CD4-positive, alpha-beta T cell treated with Interleukin-15 for 4 hours (primary cell): ENCODE measurements around the gene TAGLN.
A peak's percentile ranks its signal among the peaks of the same experiment; 100 is the strongest.

Experiments used
- DNase-seq: peaks from one replicate; pipeline ENCODE4 v3.0.0-alpha.2; 2020; ENCODE audit warnings: low spot score

TAGLN gene

GRCh38 chr11:117214404-117215110 is 15.4 kb downstream of the TAGLN start:
- no peak for DNase-seq

DNA sequence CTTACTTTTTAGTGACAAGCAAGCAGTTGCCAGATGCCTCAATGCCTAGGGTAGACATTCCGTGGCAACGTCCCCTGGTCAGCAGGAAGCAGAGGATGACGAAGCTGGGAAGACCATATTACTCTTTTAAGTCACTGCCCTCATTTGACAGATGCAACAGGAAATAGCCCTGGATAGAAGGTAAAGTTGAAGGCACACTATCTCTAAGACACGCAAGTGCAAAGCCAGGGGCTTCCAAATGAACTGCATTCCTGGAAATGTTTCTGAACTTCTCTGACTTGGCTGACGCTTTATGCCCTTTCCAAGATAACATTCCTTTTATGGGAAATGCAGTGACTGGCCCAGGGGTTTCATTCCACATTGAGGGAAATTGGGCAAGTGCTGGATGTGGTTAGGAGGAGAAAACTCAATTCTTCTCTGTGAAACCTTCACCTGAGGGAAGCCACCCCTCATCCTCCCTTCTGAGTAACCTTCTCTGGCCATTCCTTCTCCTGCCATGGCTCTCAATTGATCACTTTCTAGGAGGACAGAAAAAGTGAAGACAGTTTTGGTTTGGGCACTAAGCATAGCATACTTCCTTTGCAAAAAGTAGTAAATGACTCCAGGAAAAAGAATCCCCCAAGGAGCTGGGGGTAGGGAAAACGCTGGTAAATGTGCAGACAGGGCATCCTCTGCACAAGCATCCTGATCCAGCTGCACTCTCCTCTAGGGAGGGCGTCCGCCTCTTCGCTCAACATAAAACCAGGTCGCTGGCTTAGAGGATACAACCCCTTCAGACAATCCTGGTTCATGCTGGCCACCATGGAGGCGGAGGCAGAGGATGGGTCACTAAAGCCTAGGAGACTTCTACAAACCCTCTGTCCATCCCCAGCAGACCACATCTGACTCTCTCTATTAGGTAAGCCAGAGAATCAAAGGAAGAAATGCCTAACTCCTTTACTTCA is 18.2 kb downstream of the TAGLN start:
- no peak for DNase-seq

- no peak for DNase-seq
Measured at GRCh38 chr11:117218133-117218915, 19.2 kb downstream of the TAGLN start.

DNA sequence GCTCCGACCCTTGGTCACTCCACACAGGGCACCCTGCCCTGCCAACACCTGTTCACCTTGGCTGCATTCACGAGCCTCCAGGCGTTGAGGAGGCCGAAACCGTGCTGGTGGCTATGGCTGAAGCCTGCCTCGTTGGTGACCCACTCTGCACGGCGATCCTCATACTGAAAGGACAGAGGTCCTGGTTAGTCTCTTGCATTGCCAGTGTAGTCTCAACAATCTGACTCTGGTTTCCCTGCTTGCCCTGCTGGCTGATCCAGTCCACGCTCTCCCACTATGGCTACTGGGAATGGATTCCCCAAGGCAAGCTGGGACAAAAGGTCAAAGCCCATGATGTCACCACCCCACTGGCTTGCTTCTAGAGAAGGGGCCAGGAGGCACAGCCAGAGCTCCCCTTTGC is 19.8 kb downstream of the TAGLN start:
- no peak for DNase-seq

- DNase-seq = no peak
Measured at GRCh38 chr11:117219455-117219854, 20.3 kb downstream of the TAGLN start.

GRCh38 chr11:117219995-117220394 is 20.8 kb downstream of the TAGLN start:
- no peak for DNase-seq

GRCh38 chr11:117220568-117220967 is 21.4 kb downstream of the TAGLN start:
- no peak for DNase-seq

GRCh38 chr11:117220999-117221774 is 22.0 kb downstream of the TAGLN start:
- no peak for DNase-seq

- no peak for DNase-seq
Measured at GRCh38 chr11:117221775-117222517, 22.8 kb downstream of the TAGLN start.

DNA sequence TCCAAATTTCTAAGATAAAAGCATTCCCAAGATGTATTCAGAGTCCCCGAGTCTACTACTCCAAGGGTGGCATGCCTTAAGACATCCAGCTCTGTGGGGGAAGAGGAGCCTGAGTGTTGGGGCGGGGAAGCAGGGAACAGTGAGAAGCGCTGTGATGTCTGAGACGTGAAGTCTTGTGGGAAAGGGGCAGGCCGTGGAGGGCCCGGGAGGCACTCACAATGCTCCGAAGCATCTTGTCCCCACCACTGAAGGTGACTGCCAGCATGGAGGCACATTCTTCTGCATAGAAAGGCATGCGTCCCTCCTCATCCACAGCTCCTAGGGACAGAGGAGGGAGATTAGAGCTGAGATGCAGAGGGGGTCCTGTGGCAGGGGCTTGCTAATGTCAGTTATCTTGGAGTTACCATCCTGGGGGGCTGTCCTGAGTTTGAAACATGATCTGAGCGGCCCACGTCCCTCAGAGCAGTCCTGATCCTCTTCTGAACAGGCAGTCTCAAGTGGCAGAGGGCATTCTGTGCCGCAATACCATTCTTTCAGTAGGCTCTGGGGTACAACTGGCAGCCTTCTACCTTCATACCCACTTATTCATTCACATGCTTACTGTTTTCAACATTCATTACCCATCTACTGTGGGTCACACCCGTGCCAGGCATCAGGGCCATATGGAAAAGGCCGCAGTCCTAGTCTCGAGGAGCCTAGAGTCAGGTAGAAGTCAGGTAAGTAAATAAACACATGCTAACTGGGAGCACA is 24.0 kb downstream of the TAGLN start:
- no peak for DNase-seq

DNA sequence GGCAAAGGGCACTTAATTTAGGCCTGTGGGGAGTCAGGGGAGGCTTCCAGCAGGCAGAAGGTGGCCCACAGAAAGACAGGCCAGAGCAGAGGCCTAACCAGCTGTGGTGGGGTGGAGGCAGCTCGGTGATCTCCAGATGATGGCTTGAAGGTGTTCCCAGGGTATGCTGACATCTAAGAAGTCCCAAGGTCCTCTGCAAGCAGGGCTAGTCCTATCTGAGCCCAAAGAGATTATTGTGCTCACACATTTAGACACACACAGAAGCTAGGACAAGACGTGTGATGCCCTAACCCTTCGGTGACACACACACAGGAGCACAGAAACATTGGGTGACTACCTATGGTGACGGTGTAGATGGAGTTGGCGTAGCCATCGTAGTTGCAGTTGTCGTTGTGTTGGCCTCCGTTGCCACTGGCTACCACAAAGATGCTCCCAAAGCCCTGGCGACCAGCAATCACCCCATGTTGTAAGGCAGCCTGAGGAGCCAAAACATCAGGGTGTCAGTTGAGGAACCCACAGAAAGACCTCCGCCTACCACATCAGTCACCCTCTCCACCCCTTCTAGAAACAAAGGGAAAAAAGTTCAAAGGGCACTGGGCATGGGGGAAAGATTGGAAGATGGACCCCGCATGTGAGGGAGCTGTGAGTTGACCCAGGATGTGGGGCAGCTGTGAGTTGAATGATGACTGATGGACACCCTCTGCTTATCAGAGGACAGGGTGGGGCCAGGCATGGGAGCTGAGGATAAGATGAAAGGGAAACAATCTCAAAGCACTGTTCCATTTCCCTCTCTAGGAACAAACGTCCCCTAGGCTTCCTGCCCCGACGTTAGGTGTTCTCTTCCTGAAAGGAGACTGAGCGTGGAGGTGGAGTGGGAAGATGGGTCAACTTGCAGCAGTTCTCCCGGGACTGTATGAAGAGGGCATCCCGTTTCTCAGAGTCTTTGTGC is 24.8 kb downstream of the TAGLN start:
- no peak for DNase-seq

DNA sequence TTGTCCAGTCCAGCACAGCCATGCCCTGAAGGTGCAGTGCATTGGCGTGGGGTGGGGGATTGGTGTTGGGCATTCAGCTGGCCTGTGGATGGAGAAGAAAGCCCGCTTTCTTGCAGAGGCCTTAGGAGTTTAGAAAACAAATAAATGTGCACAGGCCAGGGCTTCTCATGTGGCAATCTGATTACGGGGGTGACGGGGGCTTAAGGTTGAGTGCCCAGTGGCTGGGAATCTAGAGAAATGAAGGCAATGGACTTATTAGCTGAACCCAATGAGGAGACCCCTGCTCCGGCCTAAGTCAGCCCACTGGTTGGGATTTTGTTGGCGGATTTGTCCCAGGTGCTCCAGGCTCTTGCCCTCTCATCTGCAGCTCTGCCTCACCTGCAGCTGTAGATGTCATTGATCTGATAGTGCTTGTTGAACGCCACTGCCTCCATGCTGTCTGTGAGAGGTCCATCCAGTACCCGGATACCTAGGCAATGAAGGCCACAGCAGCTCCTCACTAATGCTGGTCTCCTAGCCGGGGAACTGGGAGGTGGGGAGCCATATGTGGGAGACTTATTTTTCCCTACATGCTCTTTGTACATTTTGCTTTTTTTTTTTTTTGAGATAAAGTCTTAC is 26.5 kb downstream of the TAGLN start:
- no peak for DNase-seq

- DNase-seq = peak; percentile 73
Measured at GRCh38 chr11:117226388-117227385, 27.5 kb downstream of the TAGLN start.

GRCh38 chr11:117228091-117228490 is 28.9 kb downstream of the TAGLN start:
- no peak for DNase-seq

DNA sequence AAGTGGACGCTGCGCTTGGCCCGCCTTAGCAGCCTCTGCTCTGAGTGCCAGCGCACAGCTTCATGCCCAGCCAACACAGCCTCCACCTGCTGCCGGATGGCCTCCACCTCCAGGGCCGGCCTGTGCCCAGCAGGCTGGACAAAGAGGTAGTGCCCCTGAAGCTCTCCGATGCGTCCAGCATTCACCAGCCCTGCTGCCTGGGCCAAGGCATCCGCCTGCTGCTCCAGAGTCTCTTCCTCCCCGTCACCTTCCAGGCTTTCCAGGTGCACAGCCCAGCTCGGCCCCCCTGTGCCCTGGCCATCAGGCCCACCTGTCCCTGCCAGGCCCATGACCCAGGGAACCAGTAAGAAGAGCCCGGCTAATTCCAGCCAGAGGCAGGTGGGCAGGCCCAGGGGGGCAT is 30.2 kb downstream of the TAGLN start:
- no peak for DNase-seq

GRCh38 chr11:117229931-117230285 is 30.7 kb downstream of the TAGLN start:
- DNase-seq = no peak

DNA sequence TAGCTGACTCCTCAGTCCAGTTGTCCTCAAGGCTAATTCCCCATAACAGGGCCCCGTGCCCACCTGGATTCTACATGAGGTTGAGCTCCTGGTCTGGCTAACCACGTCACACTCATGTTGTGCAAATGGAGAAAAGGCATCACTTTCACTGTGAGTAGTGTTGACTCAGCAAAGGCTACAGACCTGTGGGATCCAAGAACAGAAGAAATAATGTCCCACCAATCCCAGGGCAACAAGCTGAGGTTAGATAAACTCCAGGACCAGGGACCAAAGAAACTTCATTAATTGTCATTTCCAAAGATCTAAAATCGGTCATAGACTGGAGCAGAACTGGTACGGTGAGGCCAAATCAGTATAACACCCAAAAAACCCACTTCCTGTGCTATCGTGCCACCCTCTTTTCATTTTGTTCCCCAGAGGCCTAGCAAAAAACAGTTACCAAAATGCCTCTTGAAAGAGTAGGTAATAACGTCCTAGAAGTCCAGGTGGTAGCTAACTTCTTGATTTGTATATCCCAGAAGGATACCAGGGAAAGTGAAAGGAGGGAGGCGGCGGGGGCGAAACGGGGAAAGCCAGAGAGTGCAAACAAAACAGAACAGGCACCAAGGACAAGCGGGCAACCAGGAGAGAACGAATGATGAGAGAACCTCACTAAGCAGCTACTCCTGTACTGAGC is 31.3 kb downstream of the TAGLN start:
- peak; percentile 54 for DNase-seq
